CD4-positive, alpha-beta T cell (primary cell): ENCODE data around the gene UBL4B. TPM values are rescaled to one million over a fixed set of nuclear protein-coding genes. Genes with fewer than 3 reads are reported as not detected.

Experiments used
- ATAC-seq: fragments of 200-7000 bp; cut with Tn5 transposase; one replicate; pipeline ENCODE4 v1.10.0; 2022; ENCODE audit warnings: mild to moderate bottlenecking; ENCODE audit not compliant: poor library complexity
- CTCF ChIA-PET: fragments of 350-600 bp; sonication (Branson Sonifier 250); formaldehyde crosslinking; loops from one replicate; lab custom pipeline; 2021; ENCODE audit warnings: antibody characterized with exemption, inconsistent platforms; lab: Charles Lee
- POLR2A ChIA-PET: fragments of 350-600 bp; sonication (Branson Sonifier 250); formaldehyde crosslinking; loops from one replicate; lab custom pipeline; 2021; ENCODE audit warnings: antibody characterized with exemption, inconsistent platforms; lab: Charles Lee
- DNase-seq, 14 experiments: peaks; one replicate each; pipeline ENCODE4 v3.0.0-alpha.2; 2013 to 2020; ENCODE audit warnings: mixed read lengths in 2 of 14
- H3K27ac ChIP-seq, 2 donors: one replicate each; pipeline versions ENCODE4 v1.5.1 to v1.7.0; 2013; ENCODE audit warnings: low read length in 2 of 2, low read depth in 1 of 2, mild to moderate bottlenecking in 1 of 2
- H3K27me3 ChIP-seq, 2 experiments: 1 replicate in 1 of 2; 2 replicates in 1 of 2; pipeline versions ENCODE4 v1.6.1 to v1.7.0; 2013; ENCODE audit warnings: low read length in 2 of 2, control low read depth in 1 of 2, mild to moderate bottlenecking in 1 of 2, moderate library complexity in 1 of 2; ENCODE audit not compliant: insufficient read depth in 2 of 2, control insufficient read depth in 1 of 2
- H3K36me3 ChIP-seq: one replicate; pipeline ENCODE4 v1.6.1; 2013; ENCODE audit warnings: low read length, control low read depth; ENCODE audit not compliant: insufficient read depth
- H3K4me1 ChIP-seq: one replicate; pipeline ENCODE4 v1.6.1; 2013; ENCODE audit warnings: low read length, control low read depth; ENCODE audit not compliant: insufficient read depth
- H3K4me3 ChIP-seq: one replicate; pipeline ENCODE4 v1.5.1; 2013; ENCODE audit warnings: mild to moderate bottlenecking, low read length, moderate library complexity
- H3K9me3 ChIP-seq, 2 experiments: 1 replicate in 1 of 2; 2 replicates in 1 of 2; pipeline versions ENCODE4 v1.6.1 to v1.7.0; 2013; ENCODE audit warnings: low read length in 2 of 2, mild to moderate bottlenecking in 2 of 2, control low read depth in 1 of 2, moderate library complexity in 1 of 2; ENCODE audit not compliant: control insufficient read depth in 1 of 2, insufficient read depth in 1 of 2
- H3K27ac Mint-ChIP-seq: one replicate; pipeline ENCODE4 v1.8.0; 2020; ENCODE audit warnings: mixed read lengths
- H3K27me3 Mint-ChIP-seq: one replicate; pipeline ENCODE4 v1.8.0; 2021; ENCODE audit warnings: mixed read lengths
- H3K36me3 Mint-ChIP-seq: one replicate; pipeline ENCODE4 v1.8.0; 2021; ENCODE audit warnings: low read depth, mixed read lengths
- H3K4me1 Mint-ChIP-seq: one replicate; pipeline ENCODE4 v1.8.0; 2021; ENCODE audit warnings: low read depth, mixed read lengths
- H3K4me3 Mint-ChIP-seq: one replicate; pipeline ENCODE4 v1.8.0; 2020; ENCODE audit warnings: mild to moderate bottlenecking, mixed read lengths
- H3K9me3 Mint-ChIP-seq: one replicate; pipeline ENCODE4 v1.8.0; 2020; ENCODE audit warnings: mixed read lengths
- intact Hi-C, 2 experiments: fragments of 100-400 bp; cut with DNase I in 1 of 2; cut with micrococcal nuclease in 1 of 2; formaldehyde crosslinking; loops; one replicate each; pipeline versions ENCODE4 v1.15.1 to v1.9.0; 2023 to 2025; cut with DNase I, micrococcal nuclease
- total RNA-seq, 174 experiments: library from RNA in 2 of 174; stranded (reverse) in 2 of 174; gene quantifications; one replicate each; pipeline ENCODE4 v1.2.3 and lab custom pipeline; 2021 to 2026
- TF ChIP-seq, protein P1 (sequence below): fragments of 200-600 bp; IDR thresholded peaks from one replicate; pipeline ENCODE4 v1.8.0; 2022; ENCODE audit warnings: antibody characterized with exemption, mild to moderate bottlenecking

UBL4B gene
- total RNA-seq, 2 experiments from 2014 or later = not detected

GRCh38 chr1:110134050-110134595, 21.9 kb downstream of the UBL4B start:
- ATAC-seq = no peak
- DNase-seq = no peak
- ChIA-PET CTCF (no interaction called here), POLR2A (no interaction called here)
- TF ChIP-seq, protein P1, sequence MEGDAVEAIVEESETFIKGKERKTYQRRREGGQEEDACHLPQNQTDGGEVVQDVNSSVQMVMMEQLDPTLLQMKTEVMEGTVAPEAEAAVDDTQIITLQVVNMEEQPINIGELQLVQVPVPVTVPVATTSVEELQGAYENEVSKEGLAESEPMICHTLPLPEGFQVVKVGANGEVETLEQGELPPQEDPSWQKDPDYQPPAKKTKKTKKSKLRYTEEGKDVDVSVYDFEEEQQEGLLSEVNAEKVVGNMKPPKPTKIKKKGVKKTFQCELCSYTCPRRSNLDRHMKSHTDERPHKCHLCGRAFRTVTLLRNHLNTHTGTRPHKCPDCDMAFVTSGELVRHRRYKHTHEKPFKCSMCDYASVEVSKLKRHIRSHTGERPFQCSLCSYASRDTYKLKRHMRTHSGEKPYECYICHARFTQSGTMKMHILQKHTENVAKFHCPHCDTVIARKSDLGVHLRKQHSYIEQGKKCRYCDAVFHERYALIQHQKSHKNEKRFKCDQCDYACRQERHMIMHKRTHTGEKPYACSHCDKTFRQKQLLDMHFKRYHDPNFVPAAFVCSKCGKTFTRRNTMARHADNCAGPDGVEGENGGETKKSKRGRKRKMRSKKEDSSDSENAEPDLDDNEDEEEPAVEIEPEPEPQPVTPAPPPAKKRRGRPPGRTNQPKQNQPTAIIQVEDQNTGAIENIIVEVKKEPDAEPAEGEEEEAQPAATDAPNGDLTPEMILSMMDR = no peak
- no peaks in the 10 kb centered on the region for H3K36me3 ChIP-seq
- peaks cover 14% of the 10 kb centered on the region for H3K4me1 ChIP-seq
- Mint-ChIP-seq H3K4me3 (no peak overlapping the region), H3K27ac (no peak overlapping the region), H3K4me1 (peaks cover 13% of the 10 kb centered on the region), H3K9me3 (no peaks in the 10 kb centered on the region), H3K27me3 (peaks cover 80% of the 10 kb centered on the region), H3K36me3 (no peaks in the 10 kb centered on the region)
- peaks cover 0 to 5% of the 10 kb centered on the region in 2 experiments for H3K9me3 ChIP-seq
- H3K27me3 ChIP-seq = peaks cover 28 to 43% of the 10 kb centered on the region in 2 experiments
- H3K4me3 ChIP-seq = no peak overlapping the region
- intact Hi-C loops = no loop called here
- no peak overlapping the region for H3K27ac ChIP-seq

DNA sequence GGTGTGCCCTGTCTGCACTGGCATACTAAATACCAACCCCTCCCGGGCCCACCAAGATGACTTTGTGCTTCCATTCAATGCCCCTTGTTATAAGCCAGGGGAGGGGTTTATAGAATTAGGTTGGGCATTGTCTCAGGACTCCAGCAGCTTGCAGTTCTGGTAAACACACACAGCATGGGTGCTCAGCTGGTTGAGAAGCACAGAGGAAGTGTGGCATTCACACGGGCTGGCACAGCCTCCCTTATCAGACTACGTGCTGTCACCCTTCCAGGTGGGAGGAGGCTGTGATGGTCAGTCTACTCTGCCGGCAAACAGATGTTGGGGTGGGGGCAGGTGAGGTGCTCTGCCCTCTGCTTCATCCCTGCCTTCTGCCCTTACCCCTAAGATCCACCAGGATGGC, 23.0 kb downstream of the UBL4B start:
- no peak overlapping the region for H3K4me3 ChIP-seq
- ChIA-PET CTCF (no interaction called here), POLR2A (no interaction called here)
- H3K4me3 Mint-ChIP-seq = no peak overlapping the region
- peaks cover 13% of the 10 kb centered on the region for H3K4me1 Mint-ChIP-seq
- H3K36me3 Mint-ChIP-seq = no peaks in the 10 kb centered on the region
- H3K36me3 ChIP-seq = no peaks in the 10 kb centered on the region
- H3K4me1 ChIP-seq = peaks cover 11% of the 10 kb centered on the region
- DNase-seq (no peak), ATAC-seq (no peak)
- TF ChIP-seq, protein P1 = no peak
- no peak overlapping the region for H3K27ac ChIP-seq
- H3K9me3 Mint-ChIP-seq = no peaks in the 10 kb centered on the region
- peaks cover 76% of the 10 kb centered on the region for H3K27me3 Mint-ChIP-seq
- H3K27ac Mint-ChIP-seq = no peak overlapping the region
- peaks cover 0 to under 1% of the 10 kb centered on the region in 2 experiments for H3K9me3 ChIP-seq
- intact Hi-C loops = no loop called here
- H3K27me3 ChIP-seq = peaks cover 18 to 34% of the 10 kb centered on the region in 2 experiments

DNA sequence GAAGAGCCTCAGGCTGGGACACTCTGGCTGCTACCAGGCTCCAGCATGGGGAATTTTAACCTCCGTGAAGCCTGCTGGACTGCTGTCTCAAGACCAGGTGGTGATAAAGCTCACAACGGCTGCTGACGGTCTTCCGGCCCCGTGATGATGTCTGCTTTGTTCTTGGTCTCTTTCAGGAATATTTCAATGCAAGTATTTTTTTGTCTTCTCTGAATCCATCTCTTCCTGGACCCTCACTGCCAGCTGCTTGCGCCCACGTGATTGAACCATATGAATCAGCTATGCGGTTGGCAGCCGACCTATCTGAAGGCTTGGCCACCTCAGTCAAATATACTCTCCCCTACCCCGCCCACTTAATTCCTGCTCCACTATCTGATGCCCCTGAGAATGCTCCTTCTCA, 23.4 kb downstream of the UBL4B start:
- TF ChIP-seq, protein P1 = no peak
- H3K9me3 ChIP-seq = no peaks in the 10 kb centered on the region
- POLR2A ChIA-PET = no interaction called here
- Mint-ChIP-seq H3K27ac (no peak overlapping the region), H3K27me3 (peaks cover 75% of the 10 kb centered on the region), H3K9me3 (no peaks in the 10 kb centered on the region), H3K36me3 (no peaks in the 10 kb centered on the region), H3K4me1 (peaks cover 13% of the 10 kb centered on the region), H3K4me3 (no peak overlapping the region)
- H3K4me3 ChIP-seq = no peak overlapping the region
- H3K27me3 ChIP-seq = peaks cover 16 to 31% of the 10 kb centered on the region in 2 experiments
- CTCF ChIA-PET = no interaction called here
- no peaks in the 10 kb centered on the region for H3K36me3 ChIP-seq
- DNase-seq (no peak), ATAC-seq (no peak)
- H3K4me1 ChIP-seq = peaks cover 7% of the 10 kb centered on the region
- no peak overlapping the region for H3K27ac ChIP-seq
- intact Hi-C loops = no loop called here
